Adrenal gland (tissue), 12 donors: ENCODE results near the gene HOXB7. TPM values are rescaled to one million over a fixed set of nuclear protein-coding genes. Genes with fewer than 3 reads are reported as not detected.
A peak's percentile ranks its signal among the peaks of the same experiment; 100 is the strongest.

Source experiments
- DNase-seq, 7 donors: peaks; one replicate each; pipeline ENCODE4 v3.0.0-alpha.2; 2019 to 2020
- H3K27ac ChIP-seq, 5 donors: fragments of 200-600 bp; sonication (generic) in 4 of 5; 1 replicate in 3 of 5; 2 replicates in 2 of 5; pipeline versions ENCODE4 v1.5.1 to v1.8.0; 2016 to 2020; ENCODE audit warnings: mild to moderate bottlenecking in 1 of 5
- H3K27me3 ChIP-seq: fragments of 200-600 bp; 2 replicates; pipeline ENCODE4 v1.8.0; 2021
- H3K36me3 ChIP-seq, 2 donors: fragments of 200-600 bp; replicated peaks in 1 of 2; 1 replicate in 1 of 2; 2 replicates in 1 of 2; pipeline versions ENCODE4 v1.5.1 to v1.8.0; 2018 to 2022
- H3K4me1 ChIP-seq, 2 donors: fragments of 200-600 bp; replicated peaks in 1 of 2; 1 replicate in 1 of 2; 2 replicates in 1 of 2; pipeline versions ENCODE4 v1.5.1 to v1.8.0; 2018 to 2021
- H3K4me3 ChIP-seq, 4 donors: fragments of 200-600 bp; sonication (generic) in 3 of 4; one replicate each; pipeline ENCODE4 v1.5.1; 2016 to 2018
- H3K9me3 ChIP-seq, 3 donors: fragments of 200-600 bp; sonication (generic) in 1 of 3; replicated peaks in 1 of 3; 1 replicate in 2 of 3; 2 replicates in 1 of 3; pipeline versions ENCODE4 v1.5.1 to v1.8.0; 2016 to 2021
- CTCF ChIP-seq, 6 experiments: fragments of 450-650 bp in 4 of 6; fragments of 200-600 bp in 2 of 6; sonication (generic) in 1 of 6; IDR thresholded peaks; 1 replicate in 5 of 6; 2 replicates in 1 of 6; pipeline versions ENCODE4 v1.5.1 to v1.8.0; 2016 to 2021; ENCODE audit warnings: antibody characterized with exemption in 6 of 6, mild to moderate bottlenecking in 2 of 6, moderate library complexity in 1 of 6
- POLR2A ChIP-seq, 2 donors: fragments of 450-650 bp; IDR thresholded peaks; one replicate each; pipeline ENCODE4 v1.6.1; 2017; ENCODE audit warnings: antibody characterized with exemption in 2 of 2, mild to moderate bottlenecking in 2 of 2, moderate library complexity in 1 of 2
- WGBS, 4 donors: extraction: QIAGEN DNeasy Blood & Tissue Kit in 2 of 4; methylation state at CpG; one replicate each; pipeline versions ENCODE4 v1.1.5 to v1.1.7; 2013 to 2017; 5-methylcytosine and 5-hydroxymethylcytosine counted together
- intact Hi-C, 2 donors: fragments of 100-400 bp; cut with DNase I; formaldehyde crosslinking; loops; one replicate each; pipeline versions ENCODE4 v1.14.1 to v1.15.0; 2022 to 2023
- polyA plus RNA-seq, 3 donors: library from polyadenylated mRNA; stranded (reverse); fragments of 200-250 nt in 2 of 3; fragments of 350-450 nt in 1 of 3; fragmentation: Illumina TruSeq in 1 of 3; extraction: RNeasy Lipid Tissue Mini Kit (QIAGEN cat#74804) in 1 of 3; gene quantifications; one replicate each; pipeline ENCODE4 v1.2.3, GENCODE V29; 2013 to 2014
- total RNA-seq, 9 donors: library from RNA; depleted of rRNA in 4 of 9; stranded (reverse); fragments of >200 nt in 4 of 9; fragments of 120-200 nt in 1 of 9; fragmentation: NEBNext Ultra II Directional in 1 of 9; extraction: Animal tissue kit (Norgen Biotek cat#: 25700) in 1 of 9; gene quantifications; one replicate each; pipeline versions ENCODE4 v1.1.0 to v1.2.4, GENCODE V29; 2013 to 2023
- donor health status: healthy with polysubstance abuse.
- donor health status: Bipolar disorder and iron deficiency.
- donor health status: DM: yes; HTN: yes; CAD: no.
- donor health status: DM: no; HTN: no; CAD: no.
- donor health status: DM: no; HTN: no; CAD: no.
- donor health status: DM: yes; HTN: yes; CAD: no.

Gene HOXB7
- total and polyA plus RNA-seq, 12 donors = 6.2 to 27.0 (median 13.5) TPM

GRCh38 chr17:48609033-48609432 lies 1.8 kb downstream of the HOXB7 start:
- Histone ChIP-seq H3K9me3 (no peaks in the 10 kb centered on the region), H3K4me1 (peaks cover 3 to 21% of the 10 kb centered on the region in 2 donors), H3K4me3 (peak overlapping the region in 1 of 4 donors; percentile 79), H3K27ac (no peak overlapping the region), H3K27me3 (peaks cover 1% of the 10 kb centered on the region), H3K36me3 (no peaks in the 10 kb centered on the region)
- DNase-seq = no peak
- TF ChIP-seq POLR2A (IDR thresholded peaks at IDR 0.05) (no peak), CTCF (IDR thresholded peaks at IDR 0.05) (no peak)
- intact Hi-C loops = no loop called here

- no peaks in the 10 kb centered on the region for H3K27me3 ChIP-seq
- no peak overlapping the region for H3K4me3 ChIP-seq
- 87 to 100% (median 96%) methylated on average over 1 of the region's 1 CpG for WGBS, 4 donors
- intact Hi-C loops = no loop called here
- TF ChIP-seq CTCF (IDR thresholded peaks at IDR 0.05) (no peak), POLR2A (IDR thresholded peaks at IDR 0.05) (no peak)
- no peak overlapping the region for H3K27ac ChIP-seq
- no peaks in the 10 kb centered on the region for H3K36me3 ChIP-seq
- DNase-seq = no peak
- H3K9me3 ChIP-seq = no peaks in the 10 kb centered on the region
- peaks cover 3 to 21% of the 10 kb centered on the region in 2 donors for H3K4me1 ChIP-seq
These were observed 2.4 kb downstream of the HOXB7 start for GRCh38 chr17:48608494-48608834.

- WGBS, 4 donors = 87 to 94% (median 91%) methylated on average over 9 of the region's 9 CpGs
- no peaks in the 10 kb centered on the region for H3K36me3 ChIP-seq
- no peaks in the 10 kb centered on the region for H3K27me3 ChIP-seq
- intact Hi-C loops = no loop called here
- no peak for TF ChIP-seq POLR2A (IDR thresholded peaks at IDR 0.05)
- TF ChIP-seq CTCF (IDR thresholded peaks at IDR 0.05) = no peak
- no peak overlapping the region for H3K4me3 ChIP-seq
- H3K27ac ChIP-seq = no peak overlapping the region
- H3K9me3 ChIP-seq = no peaks in the 10 kb centered on the region
- peaks cover 3 to 26% of the 10 kb centered on the region in 2 donors for H3K4me1 ChIP-seq
- no peak for DNase-seq
These were observed 3.8 kb downstream of the HOXB7 start for GRCh38 chr17:48606892-48607614.

GRCh38 chr17:48605991-48606891 lies 4.6 kb downstream of the HOXB7 start:
- WGBS, 4 donors = 77 to 85% (median 82%) methylated on average over 41 of the region's 41 CpGs
- no peak overlapping the region for H3K4me3 ChIP-seq
- intact Hi-C loops = no loop called here

More at GRCh38 chr17:48605991-48606891, 4.6 kb downstream of the HOXB7 start:
- Histone ChIP-seq H3K9me3 (no peaks in the 10 kb centered on the region), H3K4me1 (peaks cover 3 to 24% of the 10 kb centered on the region in 2 donors), H3K36me3 (no peaks in the 10 kb centered on the region), H3K27me3 (no peaks in the 10 kb centered on the region), H3K27ac (no peak overlapping the region)
- no peak for TF ChIP-seq CTCF (IDR thresholded peaks at IDR 0.05)
- DNase-seq = no peak
